K562 (cell line): ENCODE measurements around the gene CTRL.

ENCODE experiments used
- ESRRA ChIP-seq: fragments of 450-650 bp; IDR thresholded peaks from 2 replicates; pipeline ENCODE4 v1.6.1; 2014; ENCODE audit warnings: low read depth, mild to moderate bottlenecking, moderate library complexity, borderline replicate concordance
- PHF21A ChIP-seq: fragments of 450-650 bp; IDR thresholded peaks from 2 replicates; pipeline ENCODE4 v1.6.1; 2017; ENCODE audit warnings: low read depth, borderline replicate concordance
- YY1 ChIP-seq, 3 experiments: IDR thresholded peaks; 2 replicates each; pipeline ENCODE4 v1.6.1; 2011; ENCODE audit warnings: low read length in 2 of 3, mild to moderate bottlenecking in 2 of 3, moderate library complexity in 2 of 3, borderline replicate concordance in 1 of 3, control low read depth in 1 of 3, low read depth in 1 of 3; ENCODE audit not compliant: insufficient read depth in 3 of 3, insufficient replicate concordance in 2 of 3, control insufficient read depth in 1 of 3, insufficient read length in 1 of 3; ENCODE audit errors: extremely low read depth in 1 of 3
- ZEB2 ChIP-seq: fragments of 450-650 bp; IDR thresholded peaks from 2 replicates; pipeline ENCODE4 v1.6.1; 2016
- TF ChIP-seq, protein P1 (sequence below): fragments of 450-650 bp; IDR thresholded peaks from 2 replicates; pipeline ENCODE4 v1.6.1; 2017; ENCODE audit warnings: mild to moderate bottlenecking, moderate library complexity

DNA sequence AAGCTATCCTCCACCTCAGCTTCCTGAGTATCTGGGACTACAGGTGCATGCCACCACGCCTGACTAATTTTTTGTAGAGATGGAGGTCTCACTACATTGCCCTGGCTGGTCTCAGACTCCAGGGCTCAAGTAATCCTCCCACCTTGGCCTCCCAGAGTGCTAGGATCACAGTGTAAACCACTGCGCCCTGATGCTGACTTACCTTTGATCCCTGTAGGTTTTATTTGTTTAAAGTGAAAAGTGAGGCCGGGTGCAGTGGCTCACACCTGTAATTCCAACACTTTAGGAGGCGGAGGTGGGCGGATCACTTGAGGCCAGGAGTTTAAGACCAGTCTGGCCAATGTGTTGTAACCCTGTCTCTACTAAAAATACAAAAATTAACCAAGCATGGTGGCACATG, 29.9 kb downstream of the CTRL start:
- TF ChIP-seq, protein P1, sequence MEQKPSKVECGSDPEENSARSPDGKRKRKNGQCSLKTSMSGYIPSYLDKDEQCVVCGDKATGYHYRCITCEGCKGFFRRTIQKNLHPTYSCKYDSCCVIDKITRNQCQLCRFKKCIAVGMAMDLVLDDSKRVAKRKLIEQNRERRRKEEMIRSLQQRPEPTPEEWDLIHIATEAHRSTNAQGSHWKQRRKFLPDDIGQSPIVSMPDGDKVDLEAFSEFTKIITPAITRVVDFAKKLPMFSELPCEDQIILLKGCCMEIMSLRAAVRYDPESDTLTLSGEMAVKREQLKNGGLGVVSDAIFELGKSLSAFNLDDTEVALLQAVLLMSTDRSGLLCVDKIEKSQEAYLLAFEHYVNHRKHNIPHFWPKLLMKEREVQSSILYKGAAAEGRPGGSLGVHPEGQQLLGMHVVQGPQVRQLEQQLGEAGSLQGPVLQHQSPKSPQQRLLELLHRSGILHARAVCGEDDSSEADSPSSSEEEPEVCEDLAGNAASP, result no peak
- no peak for TF ChIP-seq YY1 (IDR thresholded peaks at IDR 0.05; ENCODE audit: borderline replicate concordance in 1 of 3, control insufficient read depth in 1 of 3, extremely low read depth in 1 of 3, insufficient read depth in 3 of 3, insufficient read length in 1 of 3, insufficient replicate concordance in 2 of 3, low read depth in 1 of 3, low read length in 2 of 3)
- TF ChIP-seq PHF21A, result no peak
- TF ChIP-seq ESRRA, result no peak
- no peak for TF ChIP-seq ZEB2
